ENCODE data around the gene VPS51. TPM values are rescaled to one million over a fixed set of nuclear protein-coding genes. Genes with fewer than 3 reads are reported as not detected.

VPS51 gene
- total and polyA plus RNA-seq, 2 of the 13 experiments (the other 11 are each of a cell fraction or from before 2014, with no cell fraction given): 76.3 to 90.6 TPM

GRCh38 chr11:65053827-65054508 lies 42.0 kb upstream of the VPS51 start:
- Histone ChIP-seq H3K9me3 (ENCODE audit: low read length) (no peaks in the 10 kb centered on the region), H3K27me3 (ENCODE audit: control insufficient read depth in 1 of 2, insufficient read depth in 2 of 2, low read length in 2 of 2) (no peaks in the 10 kb centered on the region), H3K4me2 (ENCODE audit: low read depth, low read length) (no peak overlapping the region), H2AFZ (ENCODE audit: low read length) (no peak overlapping the region), H3K4me1 (ENCODE audit: insufficient read depth, low read length) (peaks cover 36% of the 10 kb centered on the region), H4K20me1 (ENCODE audit: insufficient read depth, low read length) (no peaks in the 10 kb centered on the region), H3K4me3 (replicated peaks in 1 of 3; ENCODE audit: insufficient read depth in 1 of 3, low read depth in 2 of 3, low read length in 3 of 3) (no peak overlapping the region), H3K36me3 (replicated peaks in 1 of 2; ENCODE audit: control insufficient read depth in 1 of 2, insufficient read depth in 2 of 2, low read length in 2 of 2) (no peaks in the 10 kb centered on the region), H3K27ac (ENCODE audit: extremely low read length, insufficient read depth, low read length) (no peak overlapping the region), H3K9ac (ENCODE audit: insufficient read depth, low read depth, low read length) (no peak overlapping the region), H3K79me2 (ENCODE audit: insufficient read depth, low read length) (no peaks in the 10 kb centered on the region)
- ChIA-PET POLR2A (no interaction called here), CTCF (ENCODE audit: low intra/inter-chr PET ratio, low total read pairs) (no interaction called here)
- ATAC-seq: no peak
- FAIRE-seq: no peak
- no peak for DNase-seq (ENCODE audit: low spot score)
- intact Hi-C loops (cut with micrococcal nuclease; ENCODE audit: unreplicated experiment) (no loop called here), in situ Hi-C loops (cut with HindIII; ENCODE audit: extremely low pct_ligation_motif_present, low pct_unique_long_range_greater_than_20kb) (no loop called here)
- no TSS peak for BruUV-seq (replicated peaks)
- 82% methylated on average over 8 of the region's 8 CpGs for WGBS (ENCODE audit: low lambda C conversion rate)
- TF ChIP-seq TBL1XR1 (IDR thresholded peaks at IDR 0.05; ENCODE audit: borderline replicate concordance, low read length, partially characterized antibody) (no peak), MYC (CRISPR knock-in tag; IDR thresholded peaks at IDR 0.05; ENCODE audit: borderline replicate concordance) (no peak), NFKBIZ (CRISPR knock-in tag; IDR thresholded peaks at IDR 0.05) (no peak), KLF9 (CRISPR knock-in tag; IDR thresholded peaks at IDR 0.05; ENCODE audit: low read depth) (no peak), ATF5 (CRISPR knock-in tag; IDR thresholded peaks at IDR 0.05; ENCODE audit: low read depth) (no peak), TFAP4 (IDR thresholded peaks at IDR 0.05; ENCODE audit: borderline replicate concordance, low read depth) (no peak), REL (CRISPR knock-in tag; conservative IDR thresholded peaks at IDR 0.05) (no peak), HIC2 (CRISPR knock-in tag; IDR thresholded peaks at IDR 0.05; ENCODE audit: low read depth) (no peak), ATAD3A (CRISPR knock-in tag; IDR thresholded peaks at IDR 0.05) (no peak), DZIP1 (CRISPR knock-in tag; IDR thresholded peaks at IDR 0.05) (no peak), ZNF737 (CRISPR knock-in tag; IDR thresholded peaks at IDR 0.05; ENCODE audit: borderline replicate concordance) (no peak), TEAD3 (CRISPR knock-in tag; optimal IDR thresholded peaks at IDR 0.05; ENCODE audit: borderline replicate concordance) (no peak), HMGXB3 (CRISPR knock-in tag; IDR thresholded peaks at IDR 0.05; ENCODE audit: borderline replicate concordance) (no peak), ARNT2 (CRISPR knock-in tag; IDR thresholded peaks at IDR 0.05; ENCODE audit: low read depth) (no peak)
